LNCAP (cell line): ENCODE results near the gene AQR.

Experiments used
- CTCF ChIP-seq: fragments of 450-650 bp; IDR thresholded peaks from 2 replicates; pipeline ENCODE4 v1.5.1; 2017; ENCODE audit warnings: mild to moderate bottlenecking

The AQR gene

GRCh38 chr15:34994925-34995324 lies 25.4 kb upstream of the AQR start:
- no peak for TF ChIP-seq CTCF

GRCh38 chr15:34993877-34994276 lies 24.3 kb upstream of the AQR start:
- TF ChIP-seq CTCF = no peak

GRCh38 chr15:34993412-34993811 lies 23.9 kb upstream of the AQR start:
- TF ChIP-seq CTCF = no peak

GRCh38 chr15:34988027-34988902 lies 18.7 kb upstream of the AQR start, which contains the start of gene ZNF770:
TSS of gene ZNF770 (minus strand) at chr15:34988287. CDS start at chr15:34983434, 4,853 bp downstream.
- TF ChIP-seq CTCF = no peak

- no peak for TF ChIP-seq CTCF
These were observed 18.1 kb upstream of the AQR start for GRCh38 chr15:34987609-34988026.

- no peak for TF ChIP-seq CTCF
These were observed 17.4 kb upstream of the AQR start for GRCh38 chr15:34986771-34987480.

- no peak for TF ChIP-seq CTCF
These were observed 16.8 kb upstream of the AQR start for GRCh38 chr15:34986326-34986725.
